Liver (tissue), 9 donors: ENCODE measurements around the gene TOB1. TPM values are rescaled to one million over a fixed set of nuclear protein-coding genes. Genes with fewer than 3 reads are reported as not detected.
A peak's percentile ranks its signal among the peaks of the same experiment; 100 is the strongest.

Experiments
- DNase-seq: peaks from one replicate; pipeline ENCODE4 v3.0.0-alpha.2; 2017; ENCODE audit warnings: low spot score
- H3K27ac ChIP-seq, 2 donors: one replicate each; pipeline ENCODE4 v1.7.0; 2013; ENCODE audit warnings: inconsistent platforms in 2 of 2, low read length in 2 of 2, control low read depth in 1 of 2, low read depth in 1 of 2, mild to moderate bottlenecking in 1 of 2
- H3K27me3 ChIP-seq, 4 donors: one replicate each; pipeline versions ENCODE4 v1.6.1 to v1.7.0; 2013; ENCODE audit warnings: low read length in 3 of 4, inconsistent platforms in 1 of 4, mild to moderate bottlenecking in 1 of 4, moderate library complexity in 1 of 4; ENCODE audit not compliant: control insufficient read depth in 4 of 4, insufficient read depth in 4 of 4
- H3K36me3 ChIP-seq, 4 donors: one replicate each; pipeline versions ENCODE4 v1.6.1 to v1.7.0; 2013; ENCODE audit warnings: low read length in 3 of 4, mild to moderate bottlenecking in 3 of 4, low read depth in 1 of 4, moderate library complexity in 1 of 4; ENCODE audit not compliant: control insufficient read depth in 4 of 4, insufficient read depth in 3 of 4
- H3K4me1 ChIP-seq, 4 donors: one replicate each; pipeline versions ENCODE4 v1.6.1 to v1.7.0; 2013; ENCODE audit warnings: low read length in 3 of 4, mild to moderate bottlenecking in 3 of 4, moderate library complexity in 1 of 4; ENCODE audit not compliant: control insufficient read depth in 4 of 4, insufficient read depth in 4 of 4
- H3K4me3 ChIP-seq, 3 donors: one replicate each; pipeline versions ENCODE4 v1.6.1 to v1.7.0; 2013; ENCODE audit warnings: low read length in 3 of 3, control low read depth in 1 of 3, low read depth in 1 of 3, mild to moderate bottlenecking in 1 of 3
- H3K9ac ChIP-seq, 2 donors: one replicate each; pipeline ENCODE4 v1.7.0; 2013; ENCODE audit warnings: low read length in 2 of 2, mild to moderate bottlenecking in 2 of 2, moderate library complexity in 2 of 2, control low read depth in 1 of 2, low read depth in 1 of 2
- H3K9me3 ChIP-seq, 4 donors: one replicate each; pipeline versions ENCODE4 v1.6.1 to v1.7.0; 2013; ENCODE audit warnings: low read length in 3 of 4; ENCODE audit not compliant: control insufficient read depth in 4 of 4
- CTCF ChIP-seq: fragments of 150-350 bp; IDR thresholded peaks from 2 replicates; pipeline ENCODE4 v1.5.1; 2017; ENCODE audit warnings: improper control_type of control experiment, low read depth, low read length; ENCODE audit not compliant: missing input control
- EGR1 ChIP-seq, 2 donors: IDR thresholded peaks; 2 replicates each; pipeline ENCODE4 v1.6.1; 2016 to 2018; ENCODE audit warnings: antibody characterized with exemption in 2 of 2, low read depth in 2 of 2
- FOXA1 ChIP-seq: IDR thresholded peaks from 2 replicates; pipeline ENCODE4 v1.6.1; 2016; ENCODE audit warnings: antibody characterized with exemption
- FOXA2 ChIP-seq: IDR thresholded peaks from 2 replicates; pipeline ENCODE4 v1.6.1; 2016; ENCODE audit warnings: antibody characterized with exemption
- GABPA ChIP-seq, 2 donors: IDR thresholded peaks in 1 of 2; conservative IDR thresholded peaks in 1 of 2; 2 replicates each; pipeline ENCODE4 v1.6.1; 2016; ENCODE audit warnings: antibody characterized with exemption in 2 of 2, mild to moderate bottlenecking in 1 of 2, moderate library complexity in 1 of 2
- HNF4A ChIP-seq, 2 donors: conservative IDR thresholded peaks; 2 replicates each; pipeline ENCODE4 v1.6.1; 2016; ENCODE audit warnings: antibody characterized with exemption in 2 of 2, mild to moderate bottlenecking in 2 of 2
- HNF4G ChIP-seq: IDR thresholded peaks from 2 replicates; pipeline ENCODE4 v1.6.1; 2016; ENCODE audit warnings: antibody characterized with exemption
- JUND ChIP-seq, 2 donors: IDR thresholded peaks; 2 replicates each; pipeline ENCODE4 v1.6.1; 2016; ENCODE audit warnings: antibody characterized with exemption in 2 of 2
- NR2F2 ChIP-seq: IDR thresholded peaks from 2 replicates; pipeline ENCODE4 v1.6.1; 2016; ENCODE audit warnings: antibody characterized with exemption
- RAD21 ChIP-seq, 2 donors: IDR thresholded peaks; 2 replicates each; pipeline ENCODE4 v1.6.1; 2016; ENCODE audit warnings: antibody characterized with exemption in 2 of 2, mild to moderate bottlenecking in 2 of 2
- REST ChIP-seq: IDR thresholded peaks from 2 replicates; pipeline ENCODE4 v1.6.1; 2016; ENCODE audit warnings: antibody characterized with exemption, mild to moderate bottlenecking
- RXRA ChIP-seq, 2 donors: IDR thresholded peaks; 2 replicates each; pipeline ENCODE4 v1.6.1; 2017 to 2018; ENCODE audit warnings: antibody characterized with exemption in 2 of 2, mild to moderate bottlenecking in 1 of 2
- SP1 ChIP-seq: IDR thresholded peaks from 2 replicates; pipeline ENCODE4 v1.6.1; 2018; ENCODE audit warnings: antibody characterized with exemption, mild to moderate bottlenecking
- TAF1 ChIP-seq: conservative IDR thresholded peaks from 2 replicates; pipeline ENCODE4 v1.6.1; 2016; ENCODE audit warnings: antibody characterized with exemption, mild to moderate bottlenecking
- YY1 ChIP-seq: IDR thresholded peaks from 2 replicates; pipeline ENCODE4 v1.6.1; 2016; ENCODE audit warnings: antibody characterized with exemption, mild to moderate bottlenecking
- ZBTB33 ChIP-seq: IDR thresholded peaks from 2 replicates; pipeline ENCODE4 v1.6.1; 2016; ENCODE audit warnings: antibody characterized with exemption
- WGBS: extraction: QIAGEN DNeasy Blood & Tissue Kit; methylation state at CpG from one replicate; pipeline ENCODE4 v1.1.7; 2013; 5-methylcytosine and 5-hydroxymethylcytosine counted together
- polyA plus RNA-seq, 2 donors: library from polyadenylated mRNA; stranded (reverse) in 1 of 2; unstranded in 1 of 2; fragments of 200-250 nt in 1 of 2; fragments of >200 nt in 1 of 2; fragmentation: Nextera tagmentation in 1 of 2; extraction: Ambion mirVana in 1 of 2; gene quantifications; one replicate each; pipeline versions ENCODE4 v1.2.1 to v1.2.3, GENCODE V29; 2013 to 2015
- total RNA-seq, 2 donors: library from RNA; depleted of rRNA; stranded (reverse); fragments of >200 nt; gene quantifications; one replicate each; pipeline ENCODE4 v1.2.3, GENCODE V29; 2014
- TF ChIP-seq, protein P1 (sequence below): IDR thresholded peaks from 2 replicates; pipeline ENCODE4 v1.6.1; 2016; ENCODE audit warnings: antibody characterized with exemption
- TF ChIP-seq, protein P2 (sequence below): IDR thresholded peaks from 2 replicates; pipeline ENCODE4 v1.6.1; 2016; ENCODE audit warnings: antibody characterized with exemption
- donor health status: healthy.
- donor health status: healthy.
- donor health status: healthy.
- donor health status: healthy.
- donor health status: healthy.

The TOB1 gene
- total and polyA plus RNA-seq, 4 donors: 10.2 to 132 (median 37.8) TPM

DNA sequence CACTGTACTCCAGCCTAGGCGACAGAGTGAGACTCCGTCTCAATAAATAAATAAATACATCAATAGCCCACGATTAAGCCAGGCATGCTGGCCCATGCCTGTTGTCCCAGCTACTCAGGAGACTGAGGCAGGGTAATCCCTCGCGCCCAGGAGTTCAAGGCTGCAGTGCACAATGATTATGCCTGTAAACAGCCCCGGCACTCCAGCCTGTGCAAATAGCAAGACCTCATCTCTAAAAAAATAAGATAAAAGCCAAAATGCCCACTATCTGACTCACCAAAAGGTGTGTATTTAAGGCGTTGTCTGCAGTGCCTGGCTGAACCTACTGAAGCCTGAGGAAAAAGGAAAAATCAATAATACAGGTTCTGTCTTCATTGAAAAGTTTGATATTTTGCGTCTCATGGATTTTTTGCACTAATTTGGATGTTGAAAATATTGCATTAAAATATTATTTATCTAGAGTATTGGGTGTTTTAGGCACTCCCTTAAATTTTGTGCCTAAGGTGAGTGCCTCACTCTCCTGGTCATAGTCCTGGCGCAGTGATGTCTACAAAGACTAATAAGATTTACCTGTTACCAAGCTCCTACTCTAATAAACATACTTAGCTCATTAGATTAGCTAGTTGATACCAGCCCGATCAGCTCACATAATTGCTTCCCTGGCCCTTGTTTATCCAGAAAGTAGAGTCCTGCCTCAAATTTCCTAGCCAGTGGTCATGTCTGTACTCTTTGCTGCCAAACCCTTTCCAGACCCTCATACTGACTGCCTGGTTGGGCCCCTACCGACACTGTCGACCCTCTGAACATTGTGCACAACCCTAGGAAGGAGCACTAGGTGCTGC, 24.7 kb upstream of the TOB1 start:
- H3K4me1 ChIP-seq: peaks cover 1 to 22% (median 20%) of the 10 kb centered on the region in 4 donors
- no peaks in the 10 kb centered on the region for H3K36me3 ChIP-seq
- H3K27ac ChIP-seq: peak overlapping the region; percentile 33 to 76
- no peaks in the 10 kb centered on the region for H3K27me3 ChIP-seq
- TF ChIP-seq, protein P1, sequence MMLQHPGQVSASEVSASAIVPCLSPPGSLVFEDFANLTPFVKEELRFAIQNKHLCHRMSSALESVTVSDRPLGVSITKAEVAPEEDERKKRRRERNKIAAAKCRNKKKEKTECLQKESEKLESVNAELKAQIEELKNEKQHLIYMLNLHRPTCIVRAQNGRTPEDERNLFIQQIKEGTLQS: no peak
- TF ChIP-seq FOXA2: peak; percentile 18
- TF ChIP-seq RXRA (IDR thresholded peaks at IDR 0.05): peak in 1 of 2 donors; percentile 6
- peak in 1 of 2 donors; percentile 35 for TF ChIP-seq JUND (IDR thresholded peaks at IDR 0.05)
- TF ChIP-seq NR2F2: no peak
- TF ChIP-seq HNF4A (conservative IDR thresholded peaks at IDR 0.05): peak in 1 of 2 donors; percentile 23
- DNase-seq: no peak
- H3K9me3 ChIP-seq: no peaks in the 10 kb centered on the region
- no peak overlapping the region for H3K4me3 ChIP-seq
- WGBS: 66% methylated on average over 12 of the region's 12 CpGs
- no peak overlapping the region for H3K9ac ChIP-seq

DNA sequence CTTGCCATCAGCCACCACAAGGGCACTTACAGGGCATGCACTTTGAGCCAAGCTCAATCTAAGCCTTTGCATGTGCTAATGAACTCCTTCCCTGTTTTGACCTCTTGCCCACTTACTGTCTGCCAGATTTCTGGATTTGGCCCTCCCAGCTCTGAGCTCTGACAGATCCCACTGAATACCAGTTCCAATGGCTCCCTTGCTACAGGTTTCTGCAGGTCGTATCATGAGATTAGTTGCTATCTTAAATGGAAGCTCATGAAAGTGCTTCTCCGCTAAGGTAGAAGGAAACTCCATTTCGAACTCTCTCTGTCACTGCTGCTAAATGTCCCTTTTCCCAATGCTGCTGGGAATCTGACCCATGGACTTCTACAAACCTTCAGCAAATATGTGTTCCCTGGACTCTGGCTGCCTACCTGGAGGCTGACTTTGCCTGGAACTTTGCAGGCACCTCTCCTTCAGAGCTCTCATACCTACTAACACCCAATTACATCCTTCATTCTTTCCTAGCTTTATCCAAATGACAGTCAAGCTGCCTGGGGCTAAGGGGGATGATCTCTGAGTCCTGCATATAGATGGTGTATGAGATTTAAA, 23.5 kb upstream of the TOB1 start:
- peaks cover 1 to 24% (median 20%) of the 10 kb centered on the region in 4 donors for H3K4me1 ChIP-seq
- peak overlapping the region in 1 of 2 donors; percentile 52 for H3K9ac ChIP-seq
- peak overlapping the region; percentile 76 to 82 for H3K27ac ChIP-seq
- no peak for DNase-seq
- H3K4me3 ChIP-seq: no peak overlapping the region
- no peaks in the 10 kb centered on the region for H3K27me3 ChIP-seq
- 36% methylated on average over 3 of the region's 3 CpGs for WGBS
- TF ChIP-seq HNF4G (peak; percentile 93), EGR1 (IDR thresholded peaks at IDR 0.05; ENCODE audit: low read depth in 2 of 2) (peak in 1 of 2 donors; percentile 21), RAD21 (IDR thresholded peaks at IDR 0.05) (peak; percentile 42 to 45), CTCF (no peak), FOXA2 (no peak), SP1 (peak; percentile 99), JUND (IDR thresholded peaks at IDR 0.05) (peak; percentile 73 to 77), GABPA (IDR thresholded peaks at IDR 0.05 in 1 of 2, conservative IDR thresholded peaks at IDR 0.05 in 1 of 2) (no peak), TAF1 (no peak), ZBTB33 (peak; percentile 56), REST (peak; percentile 73), FOXA1 (no peak), RXRA (IDR thresholded peaks at IDR 0.05) (peak; percentile 90 to 95), YY1 (peak; percentile 82), NR2F2 (no peak), HNF4A (conservative IDR thresholded peaks at IDR 0.05) (peak; percentile 94 to 98)
- TF ChIP-seq, protein P1: no peak
- TF ChIP-seq, protein P2, sequence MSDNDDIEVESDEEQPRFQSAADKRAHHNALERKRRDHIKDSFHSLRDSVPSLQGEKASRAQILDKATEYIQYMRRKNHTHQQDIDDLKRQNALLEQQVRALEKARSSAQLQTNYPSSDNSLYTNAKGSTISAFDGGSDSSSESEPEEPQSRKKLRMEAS: peak; percentile 61
- H3K36me3 ChIP-seq: no peaks in the 10 kb centered on the region
- H3K9me3 ChIP-seq: no peaks in the 10 kb centered on the region
